K562 treated with DMSO at 1 percent for 48 hours (cell line): ENCODE data around the gene ARL5A. TPM values are rescaled to one million over a fixed set of nuclear protein-coding genes. Genes with fewer than 3 reads are reported as not detected.

Experiments
- total RNA-seq: library from RNA; unstranded; fragments of 300-600 nt; gene quantifications from 2 replicates; pipeline ENCODE4 v1.2.3, GENCODE V29; 2022; ENCODE audit warnings: low replicate concordance; ENCODE audit errors: extremely low read depth

The ARL5A gene
- not detected in 2 replicates for total RNA-seq

DNA sequence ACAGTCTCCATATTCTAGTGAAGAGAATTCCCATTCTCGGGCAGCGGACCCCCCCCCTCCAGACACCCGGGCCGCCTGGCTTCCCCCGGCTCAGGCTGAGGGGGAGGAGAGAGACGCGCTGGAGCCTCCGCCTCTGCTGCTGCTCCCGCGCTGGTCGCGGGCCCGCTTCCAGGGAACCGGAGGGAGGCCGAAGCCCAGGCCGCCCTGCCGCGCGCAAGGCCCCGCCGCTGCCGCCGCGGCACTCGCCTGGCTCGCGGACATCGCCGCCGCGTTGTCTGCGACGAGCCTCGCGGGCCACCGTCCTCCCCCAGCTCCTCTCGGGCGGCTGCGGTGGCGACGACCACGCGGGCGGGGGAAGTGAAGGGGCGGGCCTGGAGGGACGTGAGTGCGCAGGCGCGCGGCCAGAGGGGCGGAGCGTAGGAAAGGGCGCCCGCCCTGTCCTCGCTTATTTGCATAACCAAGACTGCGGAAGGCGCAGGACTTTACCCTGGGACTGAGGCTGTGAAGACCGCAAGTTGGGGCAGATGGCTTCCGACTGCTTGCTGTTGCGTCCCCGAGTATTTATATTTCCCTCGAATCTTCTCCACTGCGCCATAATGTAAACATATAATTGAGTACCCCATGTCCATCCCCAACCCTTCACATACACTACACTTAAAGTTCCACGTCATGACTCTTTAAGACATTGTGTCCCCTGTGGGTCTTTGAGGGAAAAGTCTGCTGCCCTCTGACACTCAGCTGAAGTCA lies at the start of gene ARL5A:
TSS of gene ARL5A (minus strand) at position 279 of the 747 bp plus-strand sequence. CDS start at position 34, 245 bp downstream.

Other genes starting within 250 kb of the ARL5A start
- not detected in 2 replicates for gene NEB, start 93.9 kb downstream of the ARL5A start, total RNA-seq